ENCODE measurements around the gene STK25.
"Not testable (repeated sequence)": the region's sequence is repeated elsewhere in the genome, so short reads cannot be mapped to it uniquely, and the experiment has no call there.

Gene STK25

DNA sequence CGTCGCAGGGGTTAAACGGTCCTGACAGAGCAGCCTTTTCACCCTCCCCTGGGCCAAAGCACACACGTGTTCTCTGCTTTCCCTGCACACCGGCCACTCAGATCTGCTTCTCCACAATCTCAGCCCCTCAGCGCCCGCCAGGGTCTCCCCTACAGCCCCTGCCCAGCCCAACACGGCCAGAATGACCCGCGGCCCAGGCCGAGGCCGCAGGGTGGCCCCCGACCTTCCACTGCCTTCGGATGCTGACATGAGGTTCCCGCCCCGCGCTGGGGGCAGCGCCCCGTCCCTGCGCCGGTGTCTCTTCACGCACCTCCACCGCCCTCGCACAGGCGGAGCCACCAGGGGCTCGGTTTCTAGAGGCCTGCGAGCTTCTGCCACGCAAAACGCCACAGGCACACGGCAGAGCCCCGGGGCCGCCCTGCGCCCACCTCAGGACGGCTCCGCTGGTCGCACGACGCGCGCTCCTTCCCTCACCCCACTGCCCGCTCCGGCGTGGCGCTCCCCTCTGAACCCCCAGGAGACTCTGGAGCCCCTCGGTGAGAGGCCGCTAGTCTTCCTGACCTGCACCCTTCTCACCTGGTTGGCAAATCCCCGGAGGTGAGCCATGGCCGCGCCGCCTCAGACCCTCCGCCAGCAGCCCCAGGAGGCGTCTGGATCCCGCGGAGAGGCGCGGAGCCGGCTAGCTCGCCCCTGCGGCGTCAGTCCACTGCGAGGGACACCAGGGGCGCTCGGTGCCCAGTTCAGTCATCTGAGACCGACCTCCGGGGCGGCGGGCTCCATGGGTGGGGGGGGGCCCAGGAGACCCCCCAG is 749 bp downstream of the STK25 start:
- DNase-seq (ENCODE audit: low read depth), result peak; percentile 5

DNA sequence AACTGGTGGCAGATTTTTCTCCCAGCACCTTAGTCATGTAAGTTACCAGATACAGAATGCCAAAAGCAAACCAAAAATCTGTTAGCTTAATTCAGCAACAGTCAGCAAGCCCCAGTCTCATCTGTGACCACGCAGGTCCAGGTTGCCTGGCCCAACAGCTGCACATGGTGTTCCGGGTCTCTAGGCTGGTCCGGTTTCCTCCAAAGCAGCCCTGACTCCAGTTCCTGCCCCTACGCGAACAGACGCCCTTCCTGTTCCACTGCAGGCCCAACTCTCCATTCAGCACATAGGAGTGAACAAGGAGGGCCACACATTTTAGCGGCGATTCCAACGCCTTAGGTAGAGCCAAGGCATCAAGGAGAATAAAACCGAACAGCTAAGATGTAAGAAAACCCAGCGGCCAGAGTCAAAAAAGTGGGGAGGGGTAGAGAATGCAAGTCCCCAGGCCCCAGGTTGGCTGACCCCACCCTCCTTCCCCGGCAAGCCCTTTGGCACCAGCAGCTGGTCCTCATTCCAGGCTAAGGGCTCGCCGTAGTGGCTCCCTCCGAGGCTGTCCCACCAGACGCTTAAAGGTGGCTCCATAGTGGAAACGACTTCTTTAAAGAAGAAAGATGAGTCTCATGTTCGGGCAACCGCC is 1.5 kb downstream of the STK25 start:
- no peak for DNase-seq (ENCODE audit: low read depth)

DNA sequence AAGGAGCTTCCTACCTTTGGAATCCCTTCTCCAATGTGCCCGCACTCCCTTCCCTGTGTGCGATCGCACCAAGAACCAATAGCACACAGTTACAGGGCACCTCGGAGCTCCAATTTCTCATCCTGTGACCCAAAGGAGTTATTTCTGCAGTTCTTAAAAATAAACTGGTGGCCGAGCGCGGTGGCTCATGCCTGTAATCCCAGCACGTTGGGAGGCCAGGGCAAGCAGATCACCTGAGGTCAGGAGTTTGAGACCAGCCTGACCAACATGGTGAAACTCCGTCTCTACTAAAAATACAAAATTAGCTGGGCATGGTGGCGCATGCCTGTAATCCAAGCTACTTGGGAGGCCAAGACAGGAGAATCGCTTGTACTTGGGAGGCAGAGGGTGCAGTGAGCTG is 2.1 kb downstream of the STK25 start:
- not testable (repeated sequence) for DNase-seq (ENCODE audit: low read depth)

DNA sequence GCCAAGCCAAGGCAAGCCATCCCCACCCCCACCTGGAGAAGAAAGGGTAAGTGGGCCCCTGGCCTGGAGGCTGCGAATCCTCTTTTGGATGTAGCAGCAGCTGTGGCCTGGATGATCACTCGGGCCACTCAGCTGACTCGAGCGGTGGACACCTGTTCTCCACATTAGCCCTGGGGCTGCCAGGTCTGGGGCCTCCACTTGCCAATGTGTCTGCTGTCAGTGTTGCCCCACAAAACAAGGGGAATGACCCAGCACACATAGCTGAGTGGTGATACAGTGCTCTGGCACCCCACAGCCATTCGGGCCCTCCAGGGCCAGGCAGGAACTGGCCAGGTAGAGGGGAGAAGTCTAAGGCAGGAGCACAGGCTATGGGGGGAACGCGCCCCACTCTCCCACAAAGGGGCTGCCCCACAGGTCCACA is 2.6 kb downstream of the STK25 start:
- DNase-seq (ENCODE audit: low read depth), result no peak

DNA sequence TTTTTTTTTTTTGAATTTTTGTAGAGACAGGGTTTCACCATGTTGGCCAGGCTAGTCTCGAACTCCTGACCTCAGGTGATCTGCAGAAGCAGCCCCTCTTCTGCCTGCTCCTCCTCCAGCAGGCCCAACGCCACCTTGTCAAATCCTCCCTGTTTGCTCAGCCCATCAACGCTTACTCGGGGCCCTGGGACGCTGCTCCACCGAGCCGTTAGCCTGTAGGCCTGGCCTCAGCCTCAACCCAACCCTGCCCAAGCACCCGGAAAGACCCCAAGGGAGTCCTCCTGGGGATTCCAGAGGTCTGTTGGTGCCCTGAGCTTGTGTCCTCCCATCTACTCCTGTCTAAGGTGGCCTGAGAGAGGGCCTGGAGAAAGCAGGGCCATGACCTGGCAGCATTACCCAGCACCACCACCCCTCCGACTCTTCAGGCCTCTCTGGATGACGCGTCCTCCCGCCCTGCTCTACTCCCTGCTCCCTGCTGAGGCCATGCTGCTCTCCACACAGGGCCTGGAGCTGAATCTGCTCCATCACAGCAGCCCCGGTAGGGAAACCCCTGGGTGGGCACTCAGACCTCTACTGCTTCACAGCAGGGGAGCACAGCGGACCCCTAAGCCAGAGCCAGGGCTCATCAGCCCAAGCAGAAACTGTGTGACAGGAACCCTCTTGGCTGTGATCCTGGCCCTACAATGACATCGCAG is 3.2 kb downstream of the STK25 start:
- DNase-seq (ENCODE audit: low read depth), result no peak

DNA sequence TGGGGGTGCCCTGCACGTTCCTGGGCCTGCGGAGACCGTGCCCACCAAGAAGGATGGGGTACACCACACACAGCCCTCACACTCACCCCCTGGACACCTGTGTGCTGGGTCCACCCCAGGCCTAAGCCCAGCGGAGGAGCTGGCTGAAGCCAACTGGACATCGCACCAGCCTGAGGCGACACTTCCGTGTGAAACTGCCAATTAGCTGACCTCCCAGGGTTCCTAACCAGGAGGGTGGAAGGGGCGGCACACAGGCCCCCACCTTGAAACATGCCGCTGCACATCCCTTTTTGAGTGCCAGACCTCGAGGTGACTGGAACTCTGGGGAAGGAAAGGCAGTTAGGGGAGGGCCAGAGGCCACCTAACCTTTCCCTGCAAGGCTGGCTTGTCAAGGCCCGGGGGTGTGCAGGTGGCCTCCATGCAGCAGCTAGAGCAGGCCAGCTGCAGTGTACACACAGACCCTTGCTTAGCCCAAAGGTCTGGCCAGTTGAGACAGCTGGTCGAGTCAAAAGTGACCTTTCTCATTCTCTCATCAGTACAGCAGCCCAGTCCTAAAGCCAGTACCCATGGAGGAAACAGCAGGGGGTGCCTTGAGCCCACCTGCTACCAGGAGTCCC is 4.5 kb downstream of the STK25 start:
- DNase-seq (ENCODE audit: low read depth), result no peak

- no peak for DNase-seq (ENCODE audit: low read depth)
Measured at GRCh38 chr2:241502281-241502680, 6.1 kb downstream of the STK25 start.

DNA sequence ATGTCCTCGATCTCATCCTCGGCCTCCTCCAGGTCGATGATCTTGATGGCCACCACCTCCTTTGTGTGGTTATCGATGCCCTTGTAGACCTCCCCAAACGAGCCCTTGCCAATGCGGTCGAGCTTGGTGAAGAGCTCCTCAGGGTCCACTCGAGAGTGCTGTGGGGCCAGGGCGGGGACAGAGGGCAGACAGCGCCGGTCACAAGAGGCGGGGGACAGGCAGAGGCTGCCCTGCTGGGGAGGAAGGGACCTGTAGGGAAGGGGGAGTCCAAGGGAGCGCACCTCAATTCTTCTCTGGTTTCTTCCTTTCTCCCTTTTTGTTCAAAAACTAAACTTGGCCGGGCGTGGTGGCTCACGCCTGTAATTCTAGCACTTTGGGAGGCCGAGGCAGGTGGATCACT is 6.8 kb downstream of the STK25 start:
- no peak for DNase-seq (ENCODE audit: low read depth)

GRCh38 chr2:241501099-241501541 is 7.3 kb downstream of the STK25 start:
- DNase-seq (ENCODE audit: low read depth), result no peak

DNA sequence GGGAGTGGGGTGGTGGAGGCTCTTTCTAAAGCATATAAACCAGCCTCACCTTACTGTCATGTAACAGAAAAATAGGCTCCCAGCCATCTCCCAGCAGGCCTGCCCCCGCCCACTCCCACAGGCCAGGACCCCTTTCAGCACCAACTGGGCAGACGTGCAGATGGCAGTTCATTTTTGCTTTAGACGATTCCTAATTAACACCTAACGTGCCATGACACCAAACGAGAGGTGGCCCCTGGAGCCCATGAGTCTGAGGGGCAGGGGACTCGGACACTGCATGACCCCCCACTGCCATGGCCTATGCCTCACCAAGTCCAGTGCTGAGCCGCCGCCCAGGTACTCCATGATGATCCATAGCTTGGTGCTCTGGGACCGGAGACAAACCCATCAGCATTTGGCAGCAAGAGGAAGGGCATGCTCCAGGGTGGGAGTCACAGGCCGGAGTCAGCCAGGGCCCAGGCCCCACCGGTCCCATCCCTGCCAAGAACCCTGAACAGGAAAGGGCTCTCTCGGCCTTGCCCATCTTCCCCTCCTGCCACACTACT is 7.9 kb downstream of the STK25 start:
- no peak for DNase-seq (ENCODE audit: low read depth)

- no peak for DNase-seq (ENCODE audit: low read depth)
Measured at GRCh38 chr2:241500016-241500415, 8.4 kb downstream of the STK25 start.

GRCh38 chr2:241499146-241499965 is 9.0 kb downstream of the STK25 start:
- DNase-seq (ENCODE audit: low read depth), result no peak

DNA sequence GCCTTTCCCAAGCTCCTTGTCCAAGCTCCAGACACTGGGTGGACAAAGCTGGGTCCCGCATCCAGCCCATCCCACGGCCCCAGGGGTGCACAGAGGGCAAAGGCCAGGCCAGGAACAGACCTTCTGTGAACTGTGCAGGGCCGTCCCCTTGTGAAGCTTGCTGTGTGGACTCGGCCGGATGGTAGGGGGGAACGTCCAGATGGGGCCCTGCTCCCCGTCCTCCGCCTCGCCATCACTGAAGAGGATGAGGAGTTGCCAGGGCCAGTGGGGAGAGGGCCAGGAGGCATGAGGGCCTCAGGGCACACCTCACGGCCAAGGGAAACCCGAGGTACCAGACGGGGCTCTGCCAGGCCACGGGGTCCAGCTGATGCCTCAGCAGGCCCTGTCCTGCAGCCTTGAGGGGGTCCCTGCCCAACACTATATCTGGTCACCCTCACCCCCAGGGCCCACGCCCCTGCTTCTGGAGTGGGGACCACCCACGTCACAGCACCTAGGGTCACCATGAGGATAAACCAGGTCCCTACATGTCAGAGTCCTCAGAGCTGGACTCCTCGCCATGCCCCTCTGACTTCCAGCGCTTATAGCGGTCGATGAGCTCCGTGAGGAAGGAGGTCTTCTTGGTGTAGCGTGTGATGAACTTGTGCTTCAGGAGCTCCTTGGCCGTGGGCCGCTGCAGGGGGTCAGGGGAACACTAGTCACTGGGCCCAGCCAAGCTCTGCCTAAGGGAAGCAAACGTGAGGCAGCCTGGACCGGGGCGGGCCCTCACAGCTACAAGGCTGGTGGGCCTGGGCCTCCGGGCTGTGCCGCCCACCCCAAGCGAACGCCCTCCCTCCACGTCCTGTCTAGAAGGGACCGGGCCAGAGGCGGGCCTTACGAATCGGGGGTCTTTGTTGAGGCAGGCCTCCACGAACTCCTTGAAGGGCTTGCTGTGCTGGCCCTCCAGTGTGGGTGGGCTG is 10.0 kb downstream of the STK25 start:
- DNase-seq (ENCODE audit: low read depth), result no peak

- no peak for DNase-seq (ENCODE audit: low read depth)
Measured at GRCh38 chr2:241496904-241497877, 11.2 kb downstream of the STK25 start.

DNA sequence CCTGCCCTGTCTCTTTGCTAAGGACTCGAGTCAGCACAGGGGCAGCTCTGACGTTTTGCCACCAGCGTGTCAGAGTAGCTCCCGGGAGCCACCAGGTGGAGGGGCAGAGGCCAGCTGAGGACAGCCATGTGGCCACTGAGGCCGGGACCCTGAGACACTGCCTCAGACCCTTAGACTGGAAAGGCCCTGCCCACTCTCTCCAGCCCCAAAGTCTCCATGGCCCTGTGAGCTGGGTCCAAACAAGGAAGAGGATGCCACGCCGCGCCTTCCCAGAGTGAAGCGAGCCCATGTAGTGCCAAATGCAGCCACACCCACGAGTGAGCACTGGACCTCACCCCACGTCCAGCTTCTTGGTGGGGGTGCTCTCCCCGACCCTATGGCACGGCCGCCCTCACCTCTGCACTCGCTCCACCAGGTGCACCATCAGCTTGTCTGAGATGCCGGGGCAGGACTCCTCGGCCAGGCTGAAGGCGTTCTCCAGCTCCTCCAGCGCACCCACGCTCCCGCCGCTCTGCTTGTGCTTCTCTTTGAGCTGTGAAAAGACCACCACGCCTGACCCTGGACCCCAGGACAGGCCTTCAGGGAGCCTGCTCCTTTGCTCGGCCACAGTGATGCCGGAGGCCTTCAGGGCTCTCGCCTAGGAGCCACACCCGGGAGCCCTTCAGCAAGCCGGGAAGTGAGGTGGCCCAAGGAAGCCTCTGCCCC is 12.2 kb downstream of the STK25 start:
- no peak for DNase-seq (ENCODE audit: low read depth)

GRCh38 chr2:241495172-241496002 is 13.0 kb downstream of the STK25 start:
- DNase-seq (ENCODE audit: low read depth), result no peak

- DNase-seq (ENCODE audit: low read depth), result no peak
Measured at GRCh38 chr2:241494311-241494908, 14.0 kb downstream of the STK25 start.
